Loucy (cell line): ENCODE data around the gene AGPS.

Experiments used
- CTCF ChIP-seq: fragments of 200-600 bp; sonication (generic); conservative IDR thresholded peaks from 2 replicates; pipeline ENCODE4 v1.5.1; 2014; ENCODE audit warnings: mild to moderate bottlenecking, antibody characterized with exemption, low read length
- EZH2phosphoT487 ChIP-seq: fragments of 200-600 bp; IDR thresholded peaks from 2 replicates; pipeline ENCODE4 v1.6.1; 2018; ENCODE audit warnings: antibody characterized with exemption, mild to moderate bottlenecking, moderate library complexity, borderline replicate concordance

- TF ChIP-seq CTCF, result no peak
- TF ChIP-seq EZH2phosphoT487, result no peak
Observed at GRCh38 chr2:177593402-177593801, 200.8 kb downstream of the AGPS start.
